Cardiac muscle cell (in vitro differentiated cells and primary cell): ENCODE results near the gene ZNF792. TPM values are rescaled to one million over a fixed set of nuclear protein-coding genes. Genes with fewer than 3 reads are reported as not detected.
A peak's percentile ranks its signal among the peaks of the same experiment; 100 is the strongest.
"Not testable (repeated sequence)": the region's sequence is repeated elsewhere in the genome, so short reads cannot be mapped to it uniquely, and the experiment has no call there.

Experiments
- DNase-seq, 2 donors: peaks; one replicate each; pipeline versions ENCODE4 v3.0.0 to v3.0.0-alpha.2; 2010 to 2017; ENCODE audit warnings: low read depth in 1 of 2, low spot score in 1 of 2
- H3K27ac ChIP-seq: fragments of 200-600 bp; sonication (generic); 2 replicates; pipeline ENCODE4 v1.5.1; 2016
- H3K27me3 ChIP-seq: fragments of 200-600 bp; sonication (generic); 2 replicates; pipeline ENCODE4 v1.6.0; 2016; ENCODE audit warnings: control low read depth
- H3K36me3 ChIP-seq: fragments of 200-600 bp; sonication (generic); 2 replicates; pipeline ENCODE4 v1.5.1; 2016; ENCODE audit warnings: control low read depth
- H3K4me1 ChIP-seq: fragments of 200-600 bp; sonication (generic); 2 replicates; pipeline ENCODE4 v1.8.1; 2017; ENCODE audit warnings: low read depth, mild to moderate bottlenecking, mixed run types
- H3K4me3 ChIP-seq: fragments of 200-600 bp; sonication (generic); 2 replicates; pipeline ENCODE4 v1.5.1; 2016; ENCODE audit warnings: mild to moderate bottlenecking
- H3K9me3 ChIP-seq: fragments of 200-600 bp; sonication (generic); 2 replicates; pipeline ENCODE4 v1.5.1; 2017; ENCODE audit warnings: low read depth, mild to moderate bottlenecking, control low read depth
- polyA plus RNA-seq: library from polyadenylated mRNA; unstranded; fragments of >200 nt; fragmentation: Nextera tagmentation; extraction: Ambion mirVana; gene quantifications from 2 replicates; pipeline ENCODE4 v1.2.1, GENCODE V29; 2016
- total RNA-seq: library from RNA; depleted of rRNA; stranded (reverse); fragments of >200 nt; gene quantifications from 2 replicates; pipeline ENCODE4 v1.2.3, GENCODE V29; 2016
- TF ChIP-seq, protein P1 (sequence below): IDR thresholded peaks from 2 replicates; pipeline ENCODE4 v1.5.1; 2012; ENCODE audit warnings: low read depth, mild to moderate bottlenecking, low read length

Gene ZNF792
- total and polyA plus RNA-seq, 2 experiments from 2014 or later = 2.6 to 14.0 TPM

DNA sequence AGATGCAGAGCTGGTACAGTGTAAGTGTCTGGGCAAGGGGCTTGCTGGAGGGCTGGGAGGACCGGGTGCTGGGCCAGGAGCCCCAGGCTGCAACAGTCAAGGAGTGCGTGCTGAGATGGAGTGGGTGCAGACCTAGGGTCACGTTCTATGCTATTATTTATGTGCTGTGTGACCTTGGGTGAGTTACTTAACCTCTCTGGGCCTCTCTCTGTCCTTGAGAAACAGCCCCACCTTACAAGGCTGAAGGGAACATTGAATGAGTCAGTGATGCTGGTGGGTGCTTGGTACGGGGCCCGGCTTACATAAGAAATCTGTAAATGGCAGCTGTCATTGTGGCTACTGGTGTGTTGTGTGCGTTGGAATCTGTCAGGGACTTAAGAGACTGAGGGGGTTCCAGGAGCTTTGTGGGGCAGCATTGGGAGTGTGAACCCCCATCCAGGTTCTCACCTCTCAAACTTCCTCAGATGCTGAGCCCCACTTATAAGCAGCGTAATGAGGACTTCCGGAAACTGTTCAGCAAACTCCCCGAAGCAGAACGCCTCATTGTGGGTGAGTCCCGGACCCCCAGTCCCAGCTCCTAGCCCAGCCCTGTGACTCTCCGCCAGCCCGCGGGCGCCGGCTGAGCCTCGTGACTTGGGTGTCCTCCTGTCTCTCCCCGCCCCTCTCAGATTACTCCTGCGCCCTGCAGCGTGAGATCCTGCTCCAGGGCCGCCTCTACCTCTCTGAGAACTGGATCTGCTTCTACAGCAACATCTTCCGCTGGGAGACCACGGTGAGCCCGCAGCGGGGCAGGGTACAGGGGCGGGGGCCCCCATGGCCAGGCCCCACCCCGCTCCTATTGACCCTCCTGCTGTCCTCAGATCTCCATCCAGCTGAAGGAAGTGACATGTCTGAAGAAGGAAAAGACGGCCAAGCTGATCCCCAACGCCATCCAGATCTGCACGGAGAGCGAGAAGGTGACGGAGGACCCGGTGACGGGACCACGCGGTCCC, 45.7 kb upstream of the ZNF792 start:
- Histone ChIP-seq H3K27ac (no peak overlapping the region), H3K27me3 (no peaks in the 10 kb centered on the region), H3K4me3 (no peak overlapping the region), H3K9me3 (no peaks in the 10 kb centered on the region), H3K4me1 (peaks cover 6% of the 10 kb centered on the region), H3K36me3 (peaks cover 28% of the 10 kb centered on the region)
- TF ChIP-seq, protein P1, sequence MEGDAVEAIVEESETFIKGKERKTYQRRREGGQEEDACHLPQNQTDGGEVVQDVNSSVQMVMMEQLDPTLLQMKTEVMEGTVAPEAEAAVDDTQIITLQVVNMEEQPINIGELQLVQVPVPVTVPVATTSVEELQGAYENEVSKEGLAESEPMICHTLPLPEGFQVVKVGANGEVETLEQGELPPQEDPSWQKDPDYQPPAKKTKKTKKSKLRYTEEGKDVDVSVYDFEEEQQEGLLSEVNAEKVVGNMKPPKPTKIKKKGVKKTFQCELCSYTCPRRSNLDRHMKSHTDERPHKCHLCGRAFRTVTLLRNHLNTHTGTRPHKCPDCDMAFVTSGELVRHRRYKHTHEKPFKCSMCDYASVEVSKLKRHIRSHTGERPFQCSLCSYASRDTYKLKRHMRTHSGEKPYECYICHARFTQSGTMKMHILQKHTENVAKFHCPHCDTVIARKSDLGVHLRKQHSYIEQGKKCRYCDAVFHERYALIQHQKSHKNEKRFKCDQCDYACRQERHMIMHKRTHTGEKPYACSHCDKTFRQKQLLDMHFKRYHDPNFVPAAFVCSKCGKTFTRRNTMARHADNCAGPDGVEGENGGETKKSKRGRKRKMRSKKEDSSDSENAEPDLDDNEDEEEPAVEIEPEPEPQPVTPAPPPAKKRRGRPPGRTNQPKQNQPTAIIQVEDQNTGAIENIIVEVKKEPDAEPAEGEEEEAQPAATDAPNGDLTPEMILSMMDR = no peak
- DNase-seq = no peak

DNA sequence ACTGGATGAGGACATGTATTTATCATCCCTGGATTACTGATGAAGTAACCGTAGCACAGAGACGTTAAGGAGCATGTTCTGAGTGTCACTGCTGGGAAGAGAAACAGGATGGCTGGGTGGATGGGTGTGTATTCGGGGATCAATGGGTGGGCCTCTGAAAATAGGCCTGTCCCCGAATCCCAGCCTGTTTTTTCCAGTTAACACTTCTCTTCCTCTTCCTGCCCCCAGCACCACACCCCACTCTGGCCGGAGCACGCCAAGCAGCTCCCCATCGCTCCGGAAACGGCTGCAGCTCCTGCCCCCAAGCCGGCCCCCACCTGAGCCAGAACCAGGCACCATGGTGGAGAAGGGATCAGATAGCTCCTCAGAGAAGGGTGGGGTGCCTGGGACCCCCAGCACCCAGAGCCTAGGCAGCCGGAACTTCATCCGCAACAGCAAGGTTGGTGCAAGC, 44.9 kb upstream of the ZNF792 start:
- no peaks in the 10 kb centered on the region for H3K9me3 ChIP-seq
- no peak overlapping the region for H3K27ac ChIP-seq
- DNase-seq = no peak
- no peak overlapping the region for H3K4me3 ChIP-seq
- TF ChIP-seq, protein P1 = no peak
- peaks cover 28% of the 10 kb centered on the region for H3K36me3 ChIP-seq
- H3K4me1 ChIP-seq = peaks cover 6% of the 10 kb centered on the region
- no peaks in the 10 kb centered on the region for H3K27me3 ChIP-seq

DNA sequence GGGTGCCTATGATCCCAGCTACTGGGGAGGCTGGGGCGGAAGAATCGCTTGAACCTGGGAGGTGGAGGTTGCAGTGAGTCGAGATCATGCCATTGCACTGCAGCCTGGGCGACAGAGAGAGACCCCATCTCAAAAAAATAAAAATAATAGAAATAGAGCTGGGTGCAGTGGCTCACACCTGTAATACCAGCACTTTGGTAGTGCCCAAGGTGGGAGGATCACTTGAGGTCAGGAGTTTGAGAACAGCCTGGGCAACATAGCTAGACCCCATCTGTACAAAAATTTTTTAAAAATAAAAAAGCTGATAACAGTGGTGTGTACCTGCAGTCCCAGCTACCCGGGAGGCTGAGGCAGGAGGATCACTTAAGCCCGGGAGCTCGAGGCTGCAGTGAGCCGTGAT, 43.4 kb upstream of the ZNF792 start:
- not testable (repeated sequence) for H3K27me3 ChIP-seq, H3K4me1 ChIP-seq, DNase-seq, H3K27ac ChIP-seq, H3K9me3 ChIP-seq, H3K4me3 ChIP-seq
- peaks cover 25% of the 10 kb centered on the region for H3K36me3 ChIP-seq

DNA sequence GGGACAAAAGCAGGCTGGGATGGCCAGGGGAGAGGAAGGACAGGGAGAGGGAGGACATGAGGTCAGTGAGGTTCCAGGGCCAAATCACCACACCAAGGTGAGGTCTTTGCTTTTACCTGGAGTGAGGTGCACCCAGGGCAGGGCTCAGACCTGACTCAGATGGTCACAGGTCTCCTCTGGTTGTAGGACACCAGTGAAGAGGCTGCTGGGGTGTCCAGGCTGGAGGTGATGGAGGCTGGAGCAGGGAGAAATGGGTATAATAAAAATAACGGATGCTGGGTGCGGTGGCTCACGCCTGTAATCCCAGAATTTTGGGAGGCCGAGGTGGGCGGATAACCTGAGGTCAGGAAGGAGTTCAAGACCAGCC, 43.0 kb upstream of the ZNF792 start:
- Histone ChIP-seq H3K36me3 (peaks cover 21% of the 10 kb centered on the region), H3K4me3 (no peak overlapping the region), H3K27me3 (no peaks in the 10 kb centered on the region), H3K27ac (no peak overlapping the region), H3K9me3 (no peaks in the 10 kb centered on the region), H3K4me1 (peaks cover 4% of the 10 kb centered on the region)
- TF ChIP-seq, protein P1 = no peak
- no peak for DNase-seq

DNA sequence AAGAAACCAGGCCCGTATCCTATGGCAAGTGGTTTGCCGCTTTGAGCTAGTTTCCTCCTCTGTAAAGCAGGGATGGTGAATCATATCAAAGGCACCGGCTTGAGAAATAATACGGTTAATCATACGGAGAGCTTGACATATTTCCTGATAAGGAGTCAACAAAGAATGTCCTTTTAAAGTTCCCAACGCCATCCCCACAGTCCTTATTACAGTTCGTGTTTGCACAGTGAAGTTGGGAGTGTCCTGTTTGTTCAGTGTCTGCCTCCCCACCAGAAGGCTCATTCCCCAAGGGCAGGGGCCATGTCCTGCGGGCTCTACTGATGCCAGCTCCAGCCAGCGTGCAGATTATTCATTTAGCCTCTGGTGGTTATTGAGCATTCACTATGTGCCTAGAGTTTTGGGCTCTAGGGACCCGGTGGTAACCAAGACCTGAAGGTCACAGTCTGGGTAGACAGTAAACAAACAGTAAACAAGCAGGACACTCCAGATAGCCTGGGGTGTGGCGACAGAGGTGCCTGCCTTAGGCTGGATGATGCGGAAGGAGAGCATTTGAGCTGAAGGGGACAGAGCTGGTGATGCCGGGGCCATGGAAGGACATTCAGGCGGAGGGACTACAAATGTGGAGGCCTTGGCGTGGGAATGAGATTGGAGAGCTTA, 42.4 kb upstream of the ZNF792 start:
- H3K27me3 ChIP-seq = no peaks in the 10 kb centered on the region
- H3K36me3 ChIP-seq = peaks cover 19% of the 10 kb centered on the region
- peak in 1 of 2 donors; percentile 88 for DNase-seq
- no peak overlapping the region for H3K27ac ChIP-seq
- H3K9me3 ChIP-seq = no peaks in the 10 kb centered on the region
- no peak overlapping the region for H3K4me3 ChIP-seq
- peaks cover 4% of the 10 kb centered on the region for H3K4me1 ChIP-seq
- TF ChIP-seq, protein P1 = no peak

DNA sequence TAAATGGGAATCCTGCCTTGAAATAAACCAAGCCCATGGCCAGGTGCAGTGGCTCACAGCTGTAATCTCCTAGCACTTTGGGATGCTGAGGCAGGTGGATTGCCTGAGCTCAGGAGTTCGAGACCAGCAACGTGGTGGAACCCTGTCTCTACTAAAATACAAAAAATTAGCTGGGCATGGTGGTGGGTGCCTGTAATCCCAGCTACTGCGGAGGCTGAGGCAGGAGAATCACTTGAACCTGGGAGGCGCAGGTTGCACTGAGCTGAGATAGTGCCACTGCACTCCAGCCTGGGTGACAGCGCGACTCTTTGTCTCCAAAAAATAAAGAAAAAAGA, 41.9 kb upstream of the ZNF792 start:
- not testable (repeated sequence) for H3K27me3 ChIP-seq, DNase-seq, H3K4me1 ChIP-seq, H3K4me3 ChIP-seq, H3K27ac ChIP-seq, H3K9me3 ChIP-seq
- H3K36me3 ChIP-seq = peaks cover 19% of the 10 kb centered on the region
